Gastrocnemius medialis (tissue), 4 donors: Measurements from ENCODE around the gene SEC22A.

Source experiments
- CTCF ChIP-seq, 5 experiments: fragments of 450-650 bp in 3 of 5; fragments of 200-600 bp in 2 of 5; sonication (generic) in 2 of 5; IDR thresholded peaks in 4 of 5; conservative IDR thresholded peaks in 1 of 5; 1 replicate in 4 of 5; 2 replicates in 1 of 5; pipeline ENCODE4 v1.5.1; 2016 to 2019; ENCODE audit warnings: antibody characterized with exemption in 5 of 5, mild to moderate bottlenecking in 3 of 5, moderate library complexity in 3 of 5
- POLR2A ChIP-seq, 2 donors: fragments of 450-650 bp; IDR thresholded peaks; one replicate each; pipeline ENCODE4 v1.6.1; 2017; ENCODE audit warnings: antibody characterized with exemption in 2 of 2, mild to moderate bottlenecking in 2 of 2, moderate library complexity in 2 of 2

- TF ChIP-seq CTCF (IDR thresholded peaks at IDR 0.05 in 4 of 5, conservative IDR thresholded peaks at IDR 0.05 in 1 of 5), result no peak
- TF ChIP-seq POLR2A (IDR thresholded peaks at IDR 0.05), result no peak
Measured at GRCh38 chr3:123319760-123320159, 118.0 kb downstream of the SEC22A start.
